HepG2 (cell line): ENCODE measurements around the gene MTCL1. TPM values are rescaled to one million over a fixed set of nuclear protein-coding genes. Genes with fewer than 3 reads are reported as not detected.
A peak's percentile ranks its signal among the peaks of the same experiment; 100 is the strongest.

Source experiments
- ATF7 ChIP-seq, 2 experiments: fragments of 450-650 bp in 1 of 2; sonication (generic) in 1 of 2; formaldehyde crosslinking in 1 of 2; IDR thresholded peaks; 2 replicates each; pipeline versions ENCODE4 v1.4.0 to v1.6.1; 2016 to 2020; ENCODE audit warnings: antibody characterized with exemption in 1 of 2, mild to moderate bottlenecking in 1 of 2, missing genetic modification reagents in 1 of 2
- CREB1 ChIP-seq, 2 experiments: fragments of 450-650 bp in 1 of 2; IDR thresholded peaks; 2 replicates each; pipeline ENCODE4 v1.6.1; 2016 to 2017; ENCODE audit warnings: control low read depth in 1 of 2, mild to moderate bottlenecking in 1 of 2, missing compliant biosample characterization in 1 of 2, missing genetic modification characterization in 1 of 2
- GPN1 ChIP-seq: sonication (generic); formaldehyde crosslinking; IDR thresholded peaks from 2 replicates; pipeline ENCODE4 v1.5.1; 2020; ENCODE audit warnings: missing genetic modification reagents, borderline replicate concordance
- HMG20B ChIP-seq: conservative IDR thresholded peaks from 2 replicates; pipeline ENCODE4 v1.6.1; 2016; ENCODE audit warnings: missing genetic modification reagents, missing compliant biosample characterization
- SRSF1 ChIP-seq: fragments of 200-400 bp; formaldehyde crosslinking; optimal IDR thresholded peaks from 2 replicates; pipeline ENCODE3; 2017; ENCODE audit warnings: mild to moderate bottlenecking, low read depth, low read length, moderate library complexity
- ZFP1 ChIP-seq: IDR thresholded peaks from 2 replicates; pipeline ENCODE4 v1.6.1; 2016
- ZNF260 ChIP-seq: sonication (generic); formaldehyde crosslinking; IDR thresholded peaks from 2 replicates; pipeline ENCODE4 v1.4.0; 2020; ENCODE audit warnings: missing genetic modification reagents, low read depth, mild to moderate bottlenecking, borderline replicate concordance
- ZNF737 ChIP-seq: sonication (generic); formaldehyde crosslinking; IDR thresholded peaks from 2 replicates; pipeline ENCODE4 v1.5.0; 2020; ENCODE audit warnings: missing genetic modification reagents, mild to moderate bottlenecking, borderline replicate concordance
- polyA plus RNA-seq, 8 experiments: library from polyadenylated mRNA; depleted of rRNA in 3 of 8; stranded (reverse) in 7 of 8; unstranded in 1 of 8; fragments of >200 nt; fragmentation: Illumina TruSeq in 4 of 8; extraction: Trizol in 4 of 8; gene quantifications; 2 replicates each; pipeline versions ENCODE4 v1.2.1 to v1.2.3, GENCODE V29; 2011 to 2016; ENCODE audit warnings: low read depth in 4 of 8, missing spikeins in 1 of 8, mixed read lengths in 1 of 8; ENCODE audit not compliant: insufficient read depth in 1 of 8
- total RNA-seq, 5 experiments: library from RNA; depleted of rRNA; stranded (reverse); fragments of >200 nt; fragmentation: Illumina TruSeq; extraction: Trizol; gene quantifications; 2 replicates each; pipeline ENCODE4 v1.2.3, GENCODE V29; 2016; ENCODE audit warnings: low read depth in 1 of 5
- TF ChIP-seq, protein P1 (sequence below): sonication (generic); formaldehyde crosslinking; IDR thresholded peaks from 2 replicates; pipeline ENCODE4 v1.4.0; 2020; ENCODE audit warnings: mild to moderate bottlenecking, missing genetic modification reagents

MTCL1 gene
- total and polyA plus RNA-seq, 2 of the 13 experiments (the other 11 are each of a cell fraction or from before 2014, with no cell fraction given), result 3.1 to 3.2 TPM

DNA sequence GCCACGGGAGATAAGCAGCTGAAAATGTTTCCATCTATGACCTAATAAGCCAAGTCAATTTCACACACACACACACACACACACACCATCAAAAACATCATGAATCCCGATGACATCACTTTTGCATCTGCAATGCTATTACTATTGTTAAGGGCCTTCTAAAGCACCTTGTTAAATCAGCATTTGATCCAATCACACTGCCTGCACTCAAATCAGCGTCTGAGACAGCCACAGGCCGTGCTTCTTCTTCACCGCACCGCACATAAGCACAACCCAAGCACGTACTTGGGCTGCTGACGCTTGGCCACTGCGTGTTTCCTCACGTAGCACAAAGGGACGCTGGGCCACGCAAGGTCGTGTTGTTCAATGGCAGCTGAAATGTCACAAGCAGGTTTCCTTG, 15.8 kb upstream of the MTCL1 start (continued):
- TF ChIP-seq, protein P1, sequence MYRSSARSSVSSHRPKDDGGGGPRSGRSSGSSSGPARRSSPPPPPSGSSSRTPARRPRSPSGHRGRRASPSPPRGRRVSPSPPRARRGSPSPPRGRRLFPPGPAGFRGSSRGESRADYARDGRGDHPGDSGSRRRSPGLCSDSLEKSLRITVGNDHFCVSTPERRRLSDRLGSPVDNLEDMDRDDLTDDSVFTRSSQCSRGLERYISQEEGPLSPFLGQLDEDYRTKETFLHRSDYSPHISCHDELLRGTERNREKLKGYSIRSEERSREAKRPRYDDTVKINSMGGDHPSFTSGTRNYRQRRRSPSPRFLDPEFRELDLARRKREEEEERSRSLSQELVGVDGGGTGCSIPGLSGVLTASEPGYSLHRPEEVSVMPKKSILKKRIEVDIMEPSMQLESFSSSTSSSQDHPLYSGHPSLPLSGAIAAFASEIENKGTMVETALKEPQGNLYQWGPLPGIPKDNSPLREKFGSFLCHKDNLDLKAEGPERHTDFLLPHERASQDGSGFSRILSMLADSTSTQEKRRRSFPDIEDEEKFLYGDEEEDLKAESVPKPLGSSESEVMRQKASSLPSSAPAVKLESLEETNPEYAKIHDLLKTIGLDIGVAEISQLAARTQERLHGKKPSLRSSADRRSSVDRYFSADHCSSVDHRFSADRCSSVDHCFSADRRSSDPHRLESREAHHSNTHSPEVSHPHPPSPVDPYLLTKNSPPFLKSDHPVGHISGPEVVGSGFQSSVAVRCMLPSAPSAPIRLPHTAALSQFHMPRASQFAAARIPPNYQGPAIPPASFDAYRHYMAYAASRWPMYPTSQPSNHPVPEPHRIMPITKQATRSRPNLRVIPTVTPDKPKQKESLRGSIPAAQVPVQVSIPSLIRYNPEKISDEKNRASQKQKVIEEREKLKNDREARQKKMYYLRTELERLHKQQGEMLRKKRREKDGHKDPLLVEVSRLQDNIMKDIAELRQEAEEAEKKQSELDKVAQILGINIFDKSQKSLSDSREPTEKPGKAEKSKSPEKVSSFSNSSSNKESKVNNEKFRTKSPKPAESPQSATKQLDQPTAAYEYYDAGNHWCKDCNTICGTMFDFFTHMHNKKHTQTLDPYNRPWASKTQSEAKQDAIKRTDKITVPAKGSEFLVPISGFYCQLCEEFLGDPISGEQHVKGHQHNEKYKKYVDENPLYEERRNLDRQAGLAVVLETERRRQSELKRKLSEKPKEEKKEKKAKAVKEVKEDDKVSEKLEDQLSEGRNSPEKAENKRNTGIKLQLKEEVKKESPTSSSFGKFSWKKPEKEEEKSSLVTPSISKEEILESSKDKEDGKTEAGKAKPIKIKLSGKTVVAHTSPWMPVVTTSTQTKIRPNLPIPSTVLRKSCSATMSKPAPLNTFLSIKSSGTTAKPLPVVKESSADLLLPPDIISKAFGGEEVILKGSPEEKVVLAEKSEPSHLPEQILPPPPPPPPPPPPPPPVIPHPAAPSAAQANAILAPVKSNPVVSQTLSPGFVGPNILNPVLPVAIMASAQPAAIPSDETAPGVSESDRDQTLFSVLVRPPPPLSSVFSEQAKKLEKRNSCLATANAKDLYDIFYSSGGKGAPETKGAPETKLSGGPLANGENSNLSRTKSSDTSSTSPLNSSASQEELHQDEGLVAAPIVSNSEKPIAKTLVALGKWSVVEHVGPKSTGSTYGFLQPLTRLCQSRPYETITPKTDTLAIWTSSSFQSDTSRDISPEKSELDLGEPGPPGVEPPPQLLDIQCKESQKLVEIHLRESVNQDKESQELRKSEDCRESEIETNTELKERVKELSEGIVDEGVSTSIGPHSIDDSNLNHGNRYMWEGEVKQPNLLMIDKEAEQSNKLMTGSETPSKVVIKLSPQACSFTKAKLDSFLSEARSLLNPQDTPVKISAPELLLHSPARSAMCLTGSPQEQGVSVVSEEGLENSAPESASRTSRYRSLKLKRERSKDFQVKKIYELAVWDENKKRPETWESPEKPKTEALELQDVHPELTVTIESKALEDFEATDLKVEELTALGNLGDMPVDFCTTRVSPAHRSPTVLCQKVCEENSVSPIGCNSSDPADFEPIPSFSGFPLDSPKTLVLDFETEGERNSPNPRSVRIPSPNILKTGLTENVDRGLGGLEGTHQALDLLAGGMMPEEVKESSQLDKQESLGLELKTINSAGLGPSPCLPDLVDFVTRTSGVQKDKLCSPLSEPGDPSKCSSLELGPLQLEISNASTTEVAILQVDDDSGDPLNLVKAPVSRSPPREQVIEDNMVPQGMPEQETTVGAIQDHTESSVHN (CRISPR knock-in tag), result no peak
- TF ChIP-seq GPN1 (CRISPR knock-in tag) (no peak), ZFP1 (CRISPR knock-in tag) (no peak), ATF7 (IDR thresholded peaks at IDR 0.05) (peak; percentile 87), ATF7 (CRISPR knock-in tag; IDR thresholded peaks at IDR 0.05) (no peak), CREB1 (IDR thresholded peaks at IDR 0.05) (peak; percentile 44; the same call in 1 of the 2 replicates), CREB1 (CRISPR knock-in tag; IDR thresholded peaks at IDR 0.05) (no peak), HMG20B (CRISPR knock-in tag) (no peak), SRSF1 (no peak), ZNF260 (CRISPR knock-in tag) (no peak), ZNF737 (CRISPR knock-in tag) (no peak)
